Activated T-helper 1 cell treated with Interleukin-2 at 50 U/mL for 16 hours (primary cell): ENCODE data around the gene MAST4.

ENCODE experiments used
- DNase-seq: peaks from one replicate; pipeline ENCODE4 v3.0.0-alpha.2; 2020; ENCODE audit warnings: low read depth

MAST4 gene

GRCh38 chr5:66606713-66607112, 10.5 kb downstream of the MAST4 start:
- no peak for DNase-seq

GRCh38 chr5:66608501-66608900, 12.3 kb downstream of the MAST4 start:
- DNase-seq = no peak

GRCh38 chr5:66609615-66610014, 13.4 kb downstream of the MAST4 start:
- no peak for DNase-seq

- DNase-seq = no peak
These were observed 16.0 kb downstream of the MAST4 start for GRCh38 chr5:66612226-66612625.

- no peak for DNase-seq
These were observed 18.9 kb downstream of the MAST4 start for GRCh38 chr5:66615136-66615535.

- no peak for DNase-seq
These were observed 19.7 kb downstream of the MAST4 start for GRCh38 chr5:66615894-66616293.

- no peak for DNase-seq
These were observed 20.5 kb downstream of the MAST4 start for GRCh38 chr5:66616520-66617225.

GRCh38 chr5:66617226-66617861, 21.2 kb downstream of the MAST4 start:
- DNase-seq = no peak

GRCh38 chr5:66617991-66618768, 22.0 kb downstream of the MAST4 start:
- DNase-seq = no peak

GRCh38 chr5:66620711-66621110, 24.5 kb downstream of the MAST4 start:
- no peak for DNase-seq

GRCh38 chr5:66621146-66621545, 25.0 kb downstream of the MAST4 start:
- DNase-seq = no peak

GRCh38 chr5:66621736-66622135, 25.5 kb downstream of the MAST4 start:
- DNase-seq = no peak

GRCh38 chr5:66628561-66628960, 32.4 kb downstream of the MAST4 start:
- no peak for DNase-seq

GRCh38 chr5:66629446-66629845, 33.3 kb downstream of the MAST4 start:
- DNase-seq = no peak

GRCh38 chr5:66633754-66634153, 37.6 kb downstream of the MAST4 start:
- no peak for DNase-seq

GRCh38 chr5:66634601-66635000, 38.4 kb downstream of the MAST4 start:
- no peak for DNase-seq

- no peak for DNase-seq
These were observed 41.8 kb downstream of the MAST4 start for GRCh38 chr5:66637994-66638393.

- no peak for DNase-seq
These were observed 42.8 kb downstream of the MAST4 start for GRCh38 chr5:66639037-66639436.

GRCh38 chr5:66642538-66642937, 46.3 kb downstream of the MAST4 start:
- no peak for DNase-seq

- no peak for DNase-seq
These were observed 47.2 kb downstream of the MAST4 start for GRCh38 chr5:66643387-66643786.

- DNase-seq = no peak
These were observed 47.9 kb downstream of the MAST4 start for GRCh38 chr5:66644111-66644510.

GRCh38 chr5:66645039-66645438, 48.8 kb downstream of the MAST4 start:
- DNase-seq = no peak

- DNase-seq = no peak
These were observed 50.4 kb downstream of the MAST4 start for GRCh38 chr5:66646570-66646969.
